Ishikawa (cell line): ENCODE data around the gene PLA2G2F.

ENCODE experiments used
- CEBPB ChIP-seq: IDR thresholded peaks from 2 replicates; pipeline ENCODE4 v1.6.1; 2012
- CREB1 ChIP-seq: IDR thresholded peaks from 2 replicates; pipeline ENCODE4 v1.6.1; 2012; ENCODE audit warnings: low read depth
- EGR1 ChIP-seq: IDR thresholded peaks from 2 replicates; pipeline ENCODE4 v1.6.1; 2012
- EP300 ChIP-seq: IDR thresholded peaks from 2 replicates; pipeline ENCODE4 v1.6.1; 2012; ENCODE audit warnings: borderline replicate concordance
- FOXM1 ChIP-seq: IDR thresholded peaks from 2 replicates; pipeline ENCODE4 v1.6.1; 2012; ENCODE audit warnings: low read depth, borderline replicate concordance
- NFIC ChIP-seq: IDR thresholded peaks from 2 replicates; pipeline ENCODE4 v1.6.1; 2012
- RAD21 ChIP-seq: IDR thresholded peaks from 2 replicates; pipeline ENCODE4 v1.6.1; 2012; ENCODE audit warnings: low read depth
- TAF1 ChIP-seq: IDR thresholded peaks from 2 replicates; pipeline ENCODE4 v1.6.1; 2012; ENCODE audit warnings: low read depth, mild to moderate bottlenecking
- TCF12 ChIP-seq: IDR thresholded peaks from 2 replicates; pipeline ENCODE4 v1.6.1; 2012; ENCODE audit warnings: low read depth
- TEAD4 ChIP-seq: IDR thresholded peaks from 2 replicates; pipeline ENCODE4 v1.6.1; 2012
- YY1 ChIP-seq: IDR thresholded peaks from 2 replicates; pipeline ENCODE4 v1.6.1; 2012; ENCODE audit warnings: low read depth
- ZBTB7A ChIP-seq: IDR thresholded peaks from 2 replicates; pipeline ENCODE4 v1.6.1; 2012; ENCODE audit warnings: low read depth
- TF ChIP-seq, protein P1 (sequence below): IDR thresholded peaks from 2 replicates; pipeline ENCODE4 v1.6.1; 2012
- TF ChIP-seq, protein P2 (sequence below): IDR thresholded peaks from 2 replicates; pipeline ENCODE4 v1.6.1; 2012; ENCODE audit warnings: low read depth, mild to moderate bottlenecking
- TF ChIP-seq, protein P3 (sequence below): IDR thresholded peaks from 2 replicates; pipeline ENCODE4 v1.6.1; 2012

Gene PLA2G2F

DNA sequence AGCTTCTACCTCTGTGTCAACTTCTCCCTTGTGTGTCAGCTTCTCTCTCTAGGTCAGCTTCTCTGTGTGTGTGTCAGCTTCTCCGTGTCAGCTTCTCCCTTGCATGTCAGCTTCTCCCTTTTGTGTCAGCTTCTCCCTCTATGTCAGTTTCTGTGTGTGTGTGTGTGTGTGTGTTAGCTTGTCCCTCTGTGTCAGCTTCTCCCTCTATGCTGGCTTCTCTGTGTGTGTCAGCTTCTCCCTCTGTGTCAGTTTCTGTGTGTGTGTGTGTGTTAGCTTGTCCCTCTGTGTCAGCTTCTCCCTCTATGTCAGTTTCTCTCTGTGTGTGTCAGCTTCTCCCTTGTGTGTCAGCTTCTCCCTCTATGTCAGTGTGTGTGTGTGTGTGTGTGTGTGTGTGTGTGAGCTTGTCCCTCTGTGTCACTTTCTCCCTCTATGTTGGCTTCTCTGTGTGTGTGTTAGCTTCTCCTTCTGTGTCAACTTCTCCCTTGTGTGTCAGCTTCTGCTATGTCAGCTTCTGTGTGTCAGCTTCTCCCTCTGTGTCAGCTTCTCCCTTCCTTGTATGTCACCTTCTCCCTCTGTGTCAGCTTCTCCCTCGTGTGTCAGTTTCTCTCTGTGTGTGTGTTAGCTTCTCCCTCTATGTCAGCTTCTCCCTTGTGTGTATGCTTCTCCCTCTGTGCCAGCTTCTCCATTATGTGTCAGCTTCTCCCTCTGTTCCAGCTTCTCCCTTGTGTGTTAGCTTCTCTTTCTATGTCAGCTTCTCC lies 40.4 kb downstream of the PLA2G2F start:
- no peak for TF ChIP-seq TCF12

DNA sequence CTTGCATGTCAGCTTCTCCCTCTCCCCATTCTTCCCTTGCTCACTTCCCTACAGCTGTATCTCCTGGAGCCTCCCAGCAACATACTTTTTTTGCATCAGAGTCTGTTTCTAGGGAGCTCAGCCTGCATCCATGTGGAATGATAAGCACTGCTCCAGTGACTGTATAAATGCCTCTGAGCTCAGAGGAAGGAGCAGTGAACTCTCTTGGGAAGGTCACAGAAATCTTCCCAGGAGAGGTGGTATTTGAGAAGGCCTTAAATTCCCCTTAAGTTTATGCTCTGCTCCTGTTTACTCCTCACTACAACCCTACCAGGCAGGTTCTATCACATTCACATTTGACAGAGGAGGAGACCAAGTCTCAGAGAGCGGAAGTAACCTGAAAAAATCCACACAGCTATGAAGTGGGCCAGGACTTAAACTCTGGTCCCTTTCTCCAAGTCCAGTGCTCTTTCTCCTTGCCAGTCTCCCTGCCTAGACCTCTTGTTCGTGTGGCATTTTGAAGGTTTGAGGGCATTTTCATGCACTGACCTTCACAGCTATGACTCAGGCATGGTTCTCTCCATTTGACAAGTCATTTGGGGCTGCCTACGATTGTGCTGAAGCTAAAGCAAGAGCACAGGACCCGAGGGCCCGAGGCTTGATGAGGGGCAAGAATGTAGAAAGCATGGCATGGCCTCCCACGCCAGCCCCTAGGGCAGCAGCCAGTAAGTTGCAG lies 41.2 kb downstream of the PLA2G2F start:
- no peak for TF ChIP-seq TAF1
- no peak for TF ChIP-seq FOXM1
- TF ChIP-seq, protein P1, sequence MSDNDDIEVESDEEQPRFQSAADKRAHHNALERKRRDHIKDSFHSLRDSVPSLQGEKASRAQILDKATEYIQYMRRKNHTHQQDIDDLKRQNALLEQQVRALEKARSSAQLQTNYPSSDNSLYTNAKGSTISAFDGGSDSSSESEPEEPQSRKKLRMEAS = no peak
- TF ChIP-seq, protein P2, sequence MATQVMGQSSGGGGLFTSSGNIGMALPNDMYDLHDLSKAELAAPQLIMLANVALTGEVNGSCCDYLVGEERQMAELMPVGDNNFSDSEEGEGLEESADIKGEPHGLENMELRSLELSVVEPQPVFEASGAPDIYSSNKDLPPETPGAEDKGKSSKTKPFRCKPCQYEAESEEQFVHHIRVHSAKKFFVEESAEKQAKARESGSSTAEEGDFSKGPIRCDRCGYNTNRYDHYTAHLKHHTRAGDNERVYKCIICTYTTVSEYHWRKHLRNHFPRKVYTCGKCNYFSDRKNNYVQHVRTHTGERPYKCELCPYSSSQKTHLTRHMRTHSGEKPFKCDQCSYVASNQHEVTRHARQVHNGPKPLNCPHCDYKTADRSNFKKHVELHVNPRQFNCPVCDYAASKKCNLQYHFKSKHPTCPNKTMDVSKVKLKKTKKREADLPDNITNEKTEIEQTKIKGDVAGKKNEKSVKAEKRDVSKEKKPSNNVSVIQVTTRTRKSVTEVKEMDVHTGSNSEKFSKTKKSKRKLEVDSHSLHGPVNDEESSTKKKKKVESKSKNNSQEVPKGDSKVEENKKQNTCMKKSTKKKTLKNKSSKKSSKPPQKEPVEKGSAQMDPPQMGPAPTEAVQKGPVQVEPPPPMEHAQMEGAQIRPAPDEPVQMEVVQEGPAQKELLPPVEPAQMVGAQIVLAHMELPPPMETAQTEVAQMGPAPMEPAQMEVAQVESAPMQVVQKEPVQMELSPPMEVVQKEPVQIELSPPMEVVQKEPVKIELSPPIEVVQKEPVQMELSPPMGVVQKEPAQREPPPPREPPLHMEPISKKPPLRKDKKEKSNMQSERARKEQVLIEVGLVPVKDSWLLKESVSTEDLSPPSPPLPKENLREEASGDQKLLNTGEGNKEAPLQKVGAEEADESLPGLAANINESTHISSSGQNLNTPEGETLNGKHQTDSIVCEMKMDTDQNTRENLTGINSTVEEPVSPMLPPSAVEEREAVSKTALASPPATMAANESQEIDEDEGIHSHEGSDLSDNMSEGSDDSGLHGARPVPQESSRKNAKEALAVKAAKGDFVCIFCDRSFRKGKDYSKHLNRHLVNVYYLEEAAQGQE = no peak
- no peak for TF ChIP-seq ZBTB7A
- TF ChIP-seq CEBPB = no peak
- no peak for TF ChIP-seq EP300
- TF ChIP-seq TEAD4 = no peak
- TF ChIP-seq RAD21 = no peak
- TF ChIP-seq NFIC = no peak
- TF ChIP-seq, protein P3, sequence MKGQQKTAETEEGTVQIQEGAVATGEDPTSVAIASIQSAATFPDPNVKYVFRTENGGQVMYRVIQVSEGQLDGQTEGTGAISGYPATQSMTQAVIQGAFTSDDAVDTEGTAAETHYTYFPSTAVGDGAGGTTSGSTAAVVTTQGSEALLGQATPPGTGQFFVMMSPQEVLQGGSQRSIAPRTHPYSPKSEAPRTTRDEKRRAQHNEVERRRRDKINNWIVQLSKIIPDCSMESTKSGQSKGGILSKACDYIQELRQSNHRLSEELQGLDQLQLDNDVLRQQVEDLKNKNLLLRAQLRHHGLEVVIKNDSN = no peak
- no peak for TF ChIP-seq CREB1
- no peak for TF ChIP-seq TCF12
- no peak for TF ChIP-seq YY1
- no peak for TF ChIP-seq EGR1

DNA sequence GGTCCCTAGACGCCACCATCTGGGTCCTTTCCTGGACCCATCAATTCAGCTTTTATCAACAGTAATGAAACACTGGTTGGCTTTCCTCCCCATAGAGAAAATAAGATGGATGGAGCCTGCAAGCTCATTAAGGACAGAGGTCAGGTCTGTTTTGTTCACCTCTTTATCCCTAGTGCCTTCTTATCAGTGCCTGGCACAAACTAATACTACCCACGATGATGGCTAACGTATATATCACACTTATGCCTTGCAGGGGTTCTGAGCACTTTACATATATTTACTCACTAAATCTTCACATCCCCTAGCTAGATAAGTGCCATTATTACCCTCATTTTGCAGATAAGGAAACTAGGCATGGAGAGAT lies 41.7 kb downstream of the PLA2G2F start:
- no peak for TF ChIP-seq EGR1
- TF ChIP-seq, protein P2 = no peak
- TF ChIP-seq ZBTB7A = no peak
- no peak for TF ChIP-seq RAD21
- TF ChIP-seq FOXM1 = no peak
- TF ChIP-seq, protein P1 = no peak
- TF ChIP-seq CEBPB = no peak
- no peak for TF ChIP-seq TCF12
- TF ChIP-seq, protein P3 = no peak

DNA sequence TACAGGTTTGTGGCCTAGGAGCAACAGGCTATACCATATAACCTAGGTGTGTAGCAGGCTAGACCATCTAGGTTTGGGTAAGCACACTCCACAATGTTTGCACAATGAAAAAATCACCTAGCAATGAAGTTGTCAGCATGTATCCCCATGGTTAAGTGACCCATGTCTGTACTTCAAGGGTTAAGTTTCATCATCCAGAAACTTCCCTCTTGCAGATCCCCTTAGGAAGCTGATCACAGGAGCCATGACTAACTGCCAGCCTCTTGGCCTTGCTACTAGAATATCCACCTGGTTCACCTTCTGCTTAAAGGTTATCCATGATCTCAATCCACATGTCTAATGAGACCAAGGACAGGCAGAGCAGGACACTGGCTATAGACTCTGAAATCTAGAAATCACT lies 43.3 kb downstream of the PLA2G2F start:
- TF ChIP-seq FOXM1 (no peak), RAD21 (no peak), CREB1 (no peak), NFIC (no peak), CEBPB (no peak), EGR1 (no peak), EP300 (no peak), ZBTB7A (no peak), YY1 (no peak), TAF1 (no peak), TEAD4 (no peak), TCF12 (no peak)
- TF ChIP-seq, protein P3 = no peak
- TF ChIP-seq, protein P2 = no peak
- TF ChIP-seq, protein P1 = no peak
